ENCODE results near the gene UBE3A.

Gene UBE3A

GRCh38 chr15:25346371-25346770 lies 92.5 kb downstream of the UBE3A start:
- peaks cover 77% of the 10 kb centered on the region for H3K36me3 Mint-ChIP-seq
- H3K4me1 Mint-ChIP-seq = no peaks in the 10 kb centered on the region
- H3K27ac Mint-ChIP-seq = no peak overlapping the region
- H3K9me3 Mint-ChIP-seq = no peaks in the 10 kb centered on the region
- ATAC-seq = no peak
- no peak overlapping the region for H3K4me3 Mint-ChIP-seq
- H3K27me3 Mint-ChIP-seq = no peaks in the 10 kb centered on the region

- ATAC-seq = no peak
- H3K4me1 Mint-ChIP-seq = no peaks in the 10 kb centered on the region
- H3K4me3 Mint-ChIP-seq = no peak overlapping the region
- H3K36me3 Mint-ChIP-seq = peaks cover 73% of the 10 kb centered on the region
- no peaks in the 10 kb centered on the region for H3K9me3 Mint-ChIP-seq
- no peaks in the 10 kb centered on the region for H3K27me3 Mint-ChIP-seq
- H3K27ac Mint-ChIP-seq = no peak overlapping the region
These were observed 92.9 kb downstream of the UBE3A start for GRCh38 chr15:25345943-25346342.

- peaks cover 65% of the 10 kb centered on the region for H3K36me3 Mint-ChIP-seq
- H3K27me3 Mint-ChIP-seq = no peaks in the 10 kb centered on the region
- no peak for ATAC-seq
- H3K4me1 Mint-ChIP-seq = no peaks in the 10 kb centered on the region
- no peak overlapping the region for H3K27ac Mint-ChIP-seq
- H3K4me3 Mint-ChIP-seq = no peak overlapping the region
- H3K9me3 Mint-ChIP-seq = no peaks in the 10 kb centered on the region
These were observed 96.2 kb downstream of the UBE3A start for GRCh38 chr15:25342629-25343028.

- Mint-ChIP-seq H3K4me3 (no peak overlapping the region), H3K36me3 (peaks cover 73% of the 10 kb centered on the region), H3K27ac (no peak overlapping the region), H3K9me3 (peaks cover 7% of the 10 kb centered on the region), H3K27me3 (no peaks in the 10 kb centered on the region), H3K4me1 (no peaks in the 10 kb centered on the region)
- ATAC-seq = no peak
These were observed 99.4 kb downstream of the UBE3A start for GRCh38 chr15:25339431-25339830.

GRCh38 chr15:25335279-25335678 lies 103.5 kb downstream of the UBE3A start:
- no peak overlapping the region for H3K27ac Mint-ChIP-seq
- no peaks in the 10 kb centered on the region for H3K27me3 Mint-ChIP-seq
- peaks cover 79% of the 10 kb centered on the region for H3K36me3 Mint-ChIP-seq

GRCh38 chr15:25333049-25333448 lies 105.8 kb downstream of the UBE3A start:
- H3K27me3 Mint-ChIP-seq = no peaks in the 10 kb centered on the region
- no peak overlapping the region for H3K27ac Mint-ChIP-seq
- no peak overlapping the region for H3K4me3 Mint-ChIP-seq
- ATAC-seq = no peak
- H3K4me1 Mint-ChIP-seq = peaks cover 23% of the 10 kb centered on the region
- peaks cover 15% of the 10 kb centered on the region for H3K9me3 Mint-ChIP-seq
- peaks cover 64% of the 10 kb centered on the region for H3K36me3 Mint-ChIP-seq

More at GRCh38 chr15:25335279-25335678, 103.5 kb downstream of the UBE3A start:
- Mint-ChIP-seq H3K4me1 (peaks cover 16% of the 10 kb centered on the region), H3K4me3 (no peak overlapping the region), H3K9me3 (peaks cover 15% of the 10 kb centered on the region)
- no peak for ATAC-seq

GRCh38 chr15:25332306-25332705 lies 106.5 kb downstream of the UBE3A start:
- peaks cover 23% of the 10 kb centered on the region for H3K4me1 Mint-ChIP-seq

GRCh38 chr15:25331860-25332259 lies 107.0 kb downstream of the UBE3A start:
- Mint-ChIP-seq H3K4me1 (peaks cover 23% of the 10 kb centered on the region), H3K4me3 (no peak overlapping the region), H3K27me3 (no peaks in the 10 kb centered on the region), H3K9me3 (peaks cover 15% of the 10 kb centered on the region), H3K36me3 (peaks cover 63% of the 10 kb centered on the region), H3K27ac (no peak overlapping the region)
- ATAC-seq = no peak

More at GRCh38 chr15:25332306-25332705, 106.5 kb downstream of the UBE3A start:
- H3K36me3 Mint-ChIP-seq = peaks cover 63% of the 10 kb centered on the region
- peaks cover 15% of the 10 kb centered on the region for H3K9me3 Mint-ChIP-seq
- H3K27me3 Mint-ChIP-seq = no peaks in the 10 kb centered on the region
- no peak overlapping the region for H3K27ac Mint-ChIP-seq
- ATAC-seq = no peak
- no peak overlapping the region for H3K4me3 Mint-ChIP-seq

GRCh38 chr15:25331404-25331803 lies 107.4 kb downstream of the UBE3A start:
- no peak for ATAC-seq
- H3K27me3 Mint-ChIP-seq = no peaks in the 10 kb centered on the region
- H3K9me3 Mint-ChIP-seq = peaks cover 15% of the 10 kb centered on the region
- H3K4me3 Mint-ChIP-seq = no peak overlapping the region
- H3K4me1 Mint-ChIP-seq = peaks cover 23% of the 10 kb centered on the region
- H3K27ac Mint-ChIP-seq = no peak overlapping the region
- peaks cover 65% of the 10 kb centered on the region for H3K36me3 Mint-ChIP-seq

- H3K36me3 Mint-ChIP-seq = peaks cover 65% of the 10 kb centered on the region
- peak; percentile 34 for ATAC-seq
- no peaks in the 10 kb centered on the region for H3K27me3 Mint-ChIP-seq
- H3K27ac Mint-ChIP-seq = no peak overlapping the region
- H3K4me3 Mint-ChIP-seq = no peak overlapping the region
- peaks cover 23% of the 10 kb centered on the region for H3K4me1 Mint-ChIP-seq
- H3K9me3 Mint-ChIP-seq = peaks cover 11% of the 10 kb centered on the region
These were observed 109.1 kb downstream of the UBE3A start for GRCh38 chr15:25329696-25330095.

- H3K36me3 Mint-ChIP-seq = peaks cover 75% of the 10 kb centered on the region
- H3K27me3 Mint-ChIP-seq = no peaks in the 10 kb centered on the region
- H3K27ac Mint-ChIP-seq = no peak overlapping the region
- H3K9me3 Mint-ChIP-seq = peaks cover 18% of the 10 kb centered on the region
- peaks cover 23% of the 10 kb centered on the region for H3K4me1 Mint-ChIP-seq
- ATAC-seq = no peak
- no peak overlapping the region for H3K4me3 Mint-ChIP-seq
These were observed 111.1 kb downstream of the UBE3A start for GRCh38 chr15:25327686-25328085.

GRCh38 chr15:25325187-25325586 lies 113.6 kb downstream of the UBE3A start:
- no peak overlapping the region for H3K4me3 Mint-ChIP-seq
- no peaks in the 10 kb centered on the region for H3K27me3 Mint-ChIP-seq
- H3K9me3 Mint-ChIP-seq = peaks cover 21% of the 10 kb centered on the region
- peaks cover 75% of the 10 kb centered on the region for H3K36me3 Mint-ChIP-seq
- H3K4me1 Mint-ChIP-seq = peaks cover 6% of the 10 kb centered on the region
- H3K27ac Mint-ChIP-seq = no peak overlapping the region
- no peak for ATAC-seq

GRCh38 chr15:25323420-25323819 lies 115.4 kb downstream of the UBE3A start:
- H3K27me3 Mint-ChIP-seq = no peaks in the 10 kb centered on the region
- H3K9me3 Mint-ChIP-seq = peaks cover 24% of the 10 kb centered on the region
- H3K36me3 Mint-ChIP-seq = peaks cover 75% of the 10 kb centered on the region
- H3K4me1 Mint-ChIP-seq = no peaks in the 10 kb centered on the region
- ATAC-seq = no peak
- H3K4me3 Mint-ChIP-seq = no peak overlapping the region
- no peak overlapping the region for H3K27ac Mint-ChIP-seq

- Mint-ChIP-seq H3K9me3 (peaks cover 26% of the 10 kb centered on the region), H3K27ac (no peak overlapping the region)
These were observed 151.0 kb downstream of the UBE3A start for GRCh38 chr15:25287823-25288222.

More at GRCh38 chr15:25287823-25288222, 151.0 kb downstream of the UBE3A start:
- no peaks in the 10 kb centered on the region for H3K4me1 Mint-ChIP-seq
- H3K36me3 Mint-ChIP-seq = peaks cover 8% of the 10 kb centered on the region
- no peak for ATAC-seq
- no peaks in the 10 kb centered on the region for H3K27me3 Mint-ChIP-seq
- no peak overlapping the region for H3K4me3 Mint-ChIP-seq

Measured in stimulated activated memory B cell treated with anti-CD40 and anti-IgM and Interleukin-4, amounts not matched to agents 10 μg/mL and 1 μg/mL and 100 μg/mL, for 72 hours (primary cell).